HAP-1 (cell line): ENCODE measurements around the gene MUC3A.
"Not testable (repeated sequence)": the region's sequence is repeated elsewhere in the genome, so short reads cannot be mapped to it uniquely, and the experiment has no call there.

Experiments
- DNase-seq, 2 experiments: peaks; one replicate each; pipeline ENCODE4 v3.0.0-alpha.2; 2016 to 2020; ENCODE audit warnings: low spot score in 2 of 2
- H3K27me3 ChIP-seq: fragments of 250-450 bp; sonication (Bioruptor Pico); 2 replicates; pipeline ENCODE4 v1.5.1; 2020; ENCODE audit warnings: low read depth, mild to moderate bottlenecking, moderate library complexity
- H3K36me3 ChIP-seq: fragments of 250-450 bp; sonication (Bioruptor Pico); replicated peaks from 2 replicates; pipeline ENCODE4 v1.5.1; 2020; ENCODE audit warnings: mild to moderate bottlenecking
- H3K4me1 ChIP-seq: fragments of 250-450 bp; sonication (Bioruptor Pico); 2 replicates; pipeline ENCODE4 v1.5.1; 2020; ENCODE audit warnings: mild to moderate bottlenecking
- H3K4me3 ChIP-seq: fragments of 250-450 bp; sonication (Bioruptor Pico); 2 replicates; pipeline ENCODE4 v1.5.1; 2020; ENCODE audit warnings: mild to moderate bottlenecking, moderate library complexity
- H3K9me3 ChIP-seq: fragments of 250-450 bp; sonication (Bioruptor Pico); 2 replicates; pipeline ENCODE4 v1.5.1; 2020; ENCODE audit warnings: mild to moderate bottlenecking, moderate library complexity
- in situ Hi-C: fragments of 300-500 bp; cut with MboI; formaldehyde crosslinking; loops from 3 replicates; pipeline ENCODE4 v1.14.3; 2020; ENCODE audit warnings: low sequenced_read_pairs, inconsistent platforms, mixed read lengths

The MUC3A gene, protein sequence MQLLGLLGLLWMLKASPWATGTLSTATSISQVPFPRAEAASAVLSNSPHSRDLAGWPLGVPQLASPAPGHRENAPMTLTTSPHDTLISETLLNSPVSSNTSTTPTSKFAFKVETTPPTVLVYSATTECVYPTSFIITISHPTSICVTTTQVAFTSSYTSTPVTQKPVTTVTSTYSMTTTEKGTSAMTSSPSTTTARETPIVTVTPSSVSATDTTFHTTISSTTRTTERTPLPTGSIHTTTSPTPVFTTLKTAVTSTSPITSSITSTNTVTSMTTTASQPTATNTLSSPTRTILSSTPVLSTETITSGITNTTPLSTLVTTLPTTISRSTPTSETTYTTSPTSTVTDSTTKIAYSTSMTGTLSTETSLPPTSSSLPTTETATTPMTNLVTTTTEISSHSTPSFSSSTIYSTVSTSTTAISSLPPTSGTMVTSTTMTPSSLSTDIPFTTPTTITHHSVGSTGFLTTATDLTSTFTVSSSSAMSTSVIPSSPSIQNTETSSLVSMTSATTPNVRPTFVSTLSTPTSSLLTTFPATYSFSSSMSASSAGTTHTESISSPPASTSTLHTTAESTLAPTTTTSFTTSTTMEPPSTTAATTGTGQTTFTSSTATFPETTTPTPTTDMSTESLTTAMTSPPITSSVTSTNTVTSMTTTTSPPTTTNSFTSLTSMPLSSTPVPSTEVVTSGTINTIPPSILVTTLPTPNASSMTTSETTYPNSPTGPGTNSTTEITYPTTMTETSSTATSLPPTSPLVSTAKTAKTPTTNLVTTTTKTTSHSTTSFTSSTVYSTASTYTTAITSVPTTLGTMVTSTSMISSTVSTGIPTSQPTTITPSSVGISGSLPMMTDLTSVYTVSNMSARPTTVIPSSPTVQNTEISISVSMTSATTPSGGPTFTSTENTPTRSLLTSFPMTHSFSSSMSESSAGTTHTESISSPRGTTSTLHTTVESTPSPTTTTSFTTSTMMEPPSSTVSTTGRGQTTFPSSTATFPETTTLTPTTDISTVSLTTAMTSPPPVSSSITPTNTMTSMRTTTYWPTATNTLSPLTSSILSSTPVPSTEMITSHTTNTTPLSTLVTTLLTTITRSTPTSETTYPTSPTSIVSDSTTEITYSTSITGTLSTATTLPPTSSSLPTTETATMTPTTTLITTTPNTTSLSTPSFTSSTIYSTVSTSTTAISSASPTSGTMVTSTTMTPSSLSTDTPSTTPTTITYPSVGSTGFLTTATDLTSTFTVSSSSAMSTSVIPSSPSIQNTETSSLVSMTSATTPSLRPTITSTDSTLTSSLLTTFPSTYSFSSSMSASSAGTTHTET (N-terminal part only)

GRCh38 chr7:100949227-100949932, at the start of gene MUC3A:
Gene MUC3A, plus strand, starts transcription at chr7:100949534. Its CDS starts 91 bp downstream, at chr7:100949625.
- Histone ChIP-seq H3K27me3 (peaks cover 4% of the 10 kb centered on the region), H3K4me3 (no peak within 1 kb of the TSS), H3K4me1 (no peaks in the 10 kb centered on the region), H3K36me3 (no peaks in the 10 kb centered on the region), H3K9me3 (no peaks in the 10 kb centered on the region)
- in situ Hi-C loops: no loop called here
- no peak for DNase-seq

DNA sequence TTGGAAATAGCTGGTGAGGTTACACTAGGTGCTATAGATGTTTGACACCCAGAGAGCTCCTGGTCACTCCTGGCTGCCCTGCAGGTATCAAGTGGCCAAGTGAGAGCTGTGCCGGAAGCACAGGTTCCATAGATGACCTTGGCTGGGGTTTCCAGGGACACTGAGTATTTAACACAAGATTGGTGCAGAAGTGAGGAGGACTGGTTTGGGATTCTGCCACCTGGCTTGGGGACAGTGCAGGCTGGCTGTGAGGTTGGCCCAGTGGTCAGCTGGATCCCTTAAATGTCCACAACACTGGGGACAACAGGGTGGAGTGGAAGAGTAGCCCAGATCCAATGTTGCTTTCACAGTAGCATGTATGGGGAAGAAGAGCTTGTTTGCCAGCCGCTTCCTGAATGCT, 48.4 kb upstream of the MUC3A start:
- peaks cover 4% of the 10 kb centered on the region; the same call in 1 of the 2 replicates for H3K27me3 ChIP-seq
- H3K36me3 ChIP-seq: no peaks in the 10 kb centered on the region
- no peaks in the 10 kb centered on the region for H3K9me3 ChIP-seq
- in situ Hi-C loops: no loop called here
- H3K4me1 ChIP-seq: peaks cover 4% of the 10 kb centered on the region
- no peak for DNase-seq
- no peak overlapping the region for H3K4me3 ChIP-seq

- DNase-seq: no peak
- no peak overlapping the region for H3K4me3 ChIP-seq
- no peaks in the 10 kb centered on the region for H3K9me3 ChIP-seq
- no peaks in the 10 kb centered on the region for H3K4me1 ChIP-seq
- no peaks in the 10 kb centered on the region for H3K27me3 ChIP-seq
- in situ Hi-C loops: no loop called here
- no peaks in the 10 kb centered on the region for H3K36me3 ChIP-seq
Measured at GRCh38 chr7:100901921-100902332, 47.4 kb upstream of the MUC3A start.

DNA sequence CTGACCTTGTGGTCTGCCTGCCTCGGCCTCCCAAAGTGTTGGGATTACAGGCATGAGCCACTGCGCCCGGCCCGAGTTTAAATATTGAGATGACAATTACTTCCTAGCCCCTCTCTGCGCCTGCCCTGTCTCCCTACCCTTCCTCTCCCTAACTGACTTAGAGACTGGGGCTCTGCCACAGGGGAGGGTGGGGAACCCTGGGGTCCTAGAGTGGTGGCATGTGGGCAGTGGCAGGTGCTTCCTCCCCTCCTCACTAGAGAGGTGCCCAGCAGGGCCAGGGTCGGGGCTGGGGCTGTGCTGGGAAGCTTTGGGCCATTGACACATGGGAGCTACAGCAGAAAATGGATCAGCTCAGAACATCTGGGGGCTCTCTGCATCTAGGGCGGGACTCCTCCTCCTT, 46.7 kb upstream of the MUC3A start:
- Histone ChIP-seq H3K36me3 (no peaks in the 10 kb centered on the region), H3K4me3 (no peak overlapping the region), H3K27me3 (no peaks in the 10 kb centered on the region), H3K4me1 (no peaks in the 10 kb centered on the region), H3K9me3 (no peaks in the 10 kb centered on the region)
- no peak for DNase-seq
- in situ Hi-C loops: no loop called here

DNA sequence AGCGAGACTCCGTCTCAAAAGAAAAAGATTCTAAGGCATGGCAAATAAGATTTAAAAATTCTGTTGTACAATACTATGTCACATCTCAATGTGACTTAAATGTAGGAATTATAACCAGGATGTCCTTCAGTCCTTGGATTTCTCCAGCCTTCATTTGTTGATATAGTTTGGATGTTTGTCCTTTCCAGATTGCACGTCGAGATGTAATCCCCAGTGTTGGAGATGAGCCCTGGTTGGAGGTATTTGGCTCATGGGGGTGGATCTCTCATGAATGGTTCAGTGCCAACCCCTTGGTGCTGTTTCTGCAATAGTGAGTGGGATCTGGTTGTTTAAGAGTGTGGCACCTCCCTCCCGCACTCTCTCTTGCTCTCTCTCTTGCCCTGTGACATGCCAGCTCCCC, 40.8 kb upstream of the MUC3A start:
- in situ Hi-C loops: no loop called here
- no peaks in the 10 kb centered on the region for H3K36me3 ChIP-seq
- H3K9me3 ChIP-seq: no peaks in the 10 kb centered on the region
- H3K27me3 ChIP-seq: no peaks in the 10 kb centered on the region
- no peak for DNase-seq
- no peaks in the 10 kb centered on the region for H3K4me1 ChIP-seq
- no peak overlapping the region for H3K4me3 ChIP-seq

DNA sequence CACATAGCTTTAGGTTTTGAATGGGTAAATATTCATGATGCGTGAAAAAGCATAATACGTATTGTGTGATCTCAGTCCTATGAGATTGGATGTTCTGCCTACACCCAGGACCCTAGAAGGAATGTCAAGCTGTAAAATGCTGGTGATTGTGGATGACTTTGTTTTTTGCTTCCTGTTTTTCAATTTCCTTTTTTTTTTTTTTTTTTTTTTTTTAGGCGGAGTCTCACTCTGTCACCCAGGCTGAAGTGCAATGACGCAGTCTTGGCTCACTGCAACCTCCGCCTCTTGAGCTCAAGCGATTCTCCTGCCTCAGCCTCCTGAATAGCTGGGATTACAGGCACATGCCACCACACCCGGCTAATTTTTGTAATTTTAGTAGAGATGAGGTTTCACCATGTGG, 38.9 kb upstream of the MUC3A start:
- H3K4me1 ChIP-seq, H3K27me3 ChIP-seq, in situ Hi-C loops, H3K4me3 ChIP-seq, H3K36me3 ChIP-seq, DNase-seq, H3K9me3 ChIP-seq: not testable (repeated sequence)

DNA sequence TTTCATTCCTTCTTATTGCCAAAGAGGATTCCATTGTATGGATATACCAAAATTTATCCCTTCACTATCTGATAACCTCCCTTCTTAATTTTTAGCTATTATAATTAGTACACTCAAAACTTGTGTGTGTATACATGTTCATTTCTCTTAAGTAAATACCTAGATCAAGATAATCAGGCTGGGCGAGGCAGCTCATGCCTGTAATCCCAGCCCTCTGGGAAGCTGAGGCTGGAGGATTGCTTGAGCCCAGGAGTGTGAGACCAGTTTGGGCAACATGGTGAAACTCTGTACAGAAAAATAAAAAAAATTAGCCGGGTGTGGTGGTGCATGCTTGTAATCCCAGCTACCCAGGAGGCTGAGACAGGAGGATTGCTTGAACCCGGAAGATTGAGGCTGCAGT, 37.9 kb upstream of the MUC3A start:
- H3K9me3 ChIP-seq: no peaks in the 10 kb centered on the region
- no peak for DNase-seq
- H3K4me1 ChIP-seq: no peaks in the 10 kb centered on the region
- no peaks in the 10 kb centered on the region for H3K36me3 ChIP-seq
- H3K27me3 ChIP-seq: no peaks in the 10 kb centered on the region
- no peak overlapping the region for H3K4me3 ChIP-seq
- in situ Hi-C loops: no loop called here

GRCh38 chr7:100914208-100914878, 35.0 kb upstream of the MUC3A start:
- Histone ChIP-seq H3K4me3 (no peak overlapping the region), H3K9me3 (no peaks in the 10 kb centered on the region), H3K4me1 (no peaks in the 10 kb centered on the region), H3K36me3 (no peaks in the 10 kb centered on the region), H3K27me3 (no peaks in the 10 kb centered on the region)
- in situ Hi-C loops: no loop called here
- no peak for DNase-seq

DNA sequence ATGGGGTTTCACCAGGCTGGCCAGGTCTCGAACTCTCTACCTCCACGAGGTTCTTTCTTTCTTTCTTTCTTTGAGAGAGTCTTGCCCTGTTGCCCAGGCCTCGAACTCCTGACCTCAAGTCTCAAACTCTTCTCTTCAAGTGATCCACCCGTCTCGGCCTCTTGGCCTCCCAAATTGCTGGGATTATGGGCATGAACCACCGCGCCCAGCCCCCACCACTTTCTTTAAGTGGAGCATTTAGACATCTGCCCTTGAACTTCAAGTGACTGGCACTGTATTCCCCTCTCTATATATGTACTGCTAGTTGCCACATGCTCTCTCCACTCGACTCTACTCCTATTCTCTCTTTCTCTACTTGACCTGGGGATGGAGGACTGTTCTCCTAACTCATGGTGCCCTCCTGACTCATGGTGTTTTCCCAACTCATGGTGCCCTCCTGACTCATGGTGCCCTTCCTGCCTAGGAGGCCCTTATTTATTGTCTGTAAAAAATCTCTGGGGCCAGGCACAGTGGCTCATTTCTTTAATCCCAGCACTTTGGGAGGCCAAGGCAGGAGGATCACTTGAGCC, 34.4 kb upstream of the MUC3A start:
- DNase-seq: no peak
- no peaks in the 10 kb centered on the region for H3K27me3 ChIP-seq
- in situ Hi-C loops: no loop called here
- no peaks in the 10 kb centered on the region for H3K4me1 ChIP-seq
- no peaks in the 10 kb centered on the region for H3K9me3 ChIP-seq
- H3K36me3 ChIP-seq: no peaks in the 10 kb centered on the region
- no peak overlapping the region for H3K4me3 ChIP-seq

DNA sequence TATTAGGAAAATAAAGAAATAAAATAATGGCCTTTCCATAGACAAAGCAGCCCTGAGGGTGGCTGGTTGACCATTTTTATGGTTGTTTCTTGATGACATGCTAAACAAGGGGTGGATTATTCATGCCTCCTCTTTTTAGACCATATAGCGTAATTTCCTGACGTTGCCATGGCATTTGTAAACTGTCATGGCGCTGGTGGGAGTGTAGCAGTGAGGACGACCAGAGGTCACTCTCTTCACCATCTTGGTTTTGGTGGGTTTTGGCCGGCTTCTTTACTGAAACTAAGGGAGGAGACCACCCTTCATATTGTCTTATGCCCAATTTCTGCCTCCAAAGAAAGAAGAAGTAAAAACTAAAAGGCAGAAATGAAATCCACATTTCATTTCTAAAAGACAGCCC, 30.0 kb upstream of the MUC3A start:
- in situ Hi-C loops, H3K36me3 ChIP-seq, DNase-seq, H3K4me1 ChIP-seq, H3K27me3 ChIP-seq, H3K4me3 ChIP-seq, H3K9me3 ChIP-seq: not testable (repeated sequence)

DNA sequence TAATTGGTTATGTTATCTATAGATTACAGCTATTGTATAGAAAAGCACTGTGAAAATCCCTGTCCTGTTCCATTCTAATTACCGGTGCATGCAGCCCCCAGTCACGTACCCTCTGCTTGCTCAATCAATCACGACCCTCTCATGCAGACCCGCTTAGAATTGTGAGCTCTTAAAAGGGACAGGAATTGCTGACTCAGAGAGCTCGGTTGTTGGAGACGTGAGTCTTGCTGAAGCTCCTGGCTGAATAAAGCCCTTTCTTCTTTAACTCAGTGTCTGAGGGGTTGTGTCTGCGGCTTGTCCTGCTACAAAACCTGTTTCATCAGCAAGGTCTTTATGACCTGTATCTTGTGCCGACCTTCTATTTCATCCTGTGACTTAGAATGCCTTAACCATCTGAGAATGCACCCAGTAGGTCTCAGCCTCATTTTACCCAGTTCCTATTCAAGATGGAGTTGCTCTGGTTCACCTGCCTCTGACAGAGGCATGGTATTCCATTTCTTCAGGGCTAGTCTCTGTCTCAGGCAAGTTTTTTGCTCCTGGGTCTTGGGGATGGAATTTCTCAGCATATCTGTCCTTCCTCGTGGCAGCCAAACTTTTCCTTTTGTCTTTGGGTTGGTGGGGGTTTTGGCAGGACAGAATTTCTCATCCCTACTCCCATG, 29.4 kb upstream of the MUC3A start:
- H3K4me3 ChIP-seq, in situ Hi-C loops: not testable (repeated sequence)

DNA sequence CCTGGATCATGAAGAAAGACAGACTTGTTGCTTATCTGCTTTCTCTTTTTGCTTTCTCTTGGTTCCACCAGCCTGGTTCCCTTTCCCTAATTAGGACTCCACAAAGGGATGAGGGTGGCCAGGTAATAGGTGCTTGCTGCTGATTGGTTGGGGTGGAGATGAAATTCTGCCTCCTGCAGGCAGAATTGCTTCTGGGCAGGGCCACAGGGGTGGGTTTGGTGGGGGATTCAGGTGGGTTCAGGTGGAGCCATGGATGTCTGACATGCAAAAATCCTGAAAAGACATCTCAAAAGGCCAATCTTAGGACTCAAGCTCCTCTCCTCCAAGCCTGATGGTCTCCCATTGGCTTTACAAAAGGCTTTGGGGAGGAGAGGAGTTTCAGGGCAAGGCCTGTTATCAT, 28.3 kb upstream of the MUC3A start:
- in situ Hi-C loops: no loop called here
- Histone ChIP-seq H3K9me3 (no peaks in the 10 kb centered on the region), H3K4me1 (no peaks in the 10 kb centered on the region), H3K4me3 (no peak overlapping the region), H3K27me3 (no peaks in the 10 kb centered on the region), H3K36me3 (no peaks in the 10 kb centered on the region)
- no peak for DNase-seq

More for the DNA sequence above, 29.4 kb upstream of the MUC3A start:
- DNase-seq, H3K4me1 ChIP-seq, H3K36me3 ChIP-seq, H3K9me3 ChIP-seq, H3K27me3 ChIP-seq: not testable (repeated sequence)
